GM19372 (cell line): ENCODE data around the gene IARS1.
A peak's percentile ranks its signal among the peaks of the same experiment; 100 is the strongest.

Experiments used
- ATAC-seq: cut with Tn5 transposase; IDR thresholded peaks from one replicate; pipeline ENCODE4 v1.9.1; 2021; ENCODE audit warnings: mild to moderate bottlenecking, low read depth, moderate library complexity; ENCODE audit not compliant: unreplicated experiment

Gene IARS1

DNA sequence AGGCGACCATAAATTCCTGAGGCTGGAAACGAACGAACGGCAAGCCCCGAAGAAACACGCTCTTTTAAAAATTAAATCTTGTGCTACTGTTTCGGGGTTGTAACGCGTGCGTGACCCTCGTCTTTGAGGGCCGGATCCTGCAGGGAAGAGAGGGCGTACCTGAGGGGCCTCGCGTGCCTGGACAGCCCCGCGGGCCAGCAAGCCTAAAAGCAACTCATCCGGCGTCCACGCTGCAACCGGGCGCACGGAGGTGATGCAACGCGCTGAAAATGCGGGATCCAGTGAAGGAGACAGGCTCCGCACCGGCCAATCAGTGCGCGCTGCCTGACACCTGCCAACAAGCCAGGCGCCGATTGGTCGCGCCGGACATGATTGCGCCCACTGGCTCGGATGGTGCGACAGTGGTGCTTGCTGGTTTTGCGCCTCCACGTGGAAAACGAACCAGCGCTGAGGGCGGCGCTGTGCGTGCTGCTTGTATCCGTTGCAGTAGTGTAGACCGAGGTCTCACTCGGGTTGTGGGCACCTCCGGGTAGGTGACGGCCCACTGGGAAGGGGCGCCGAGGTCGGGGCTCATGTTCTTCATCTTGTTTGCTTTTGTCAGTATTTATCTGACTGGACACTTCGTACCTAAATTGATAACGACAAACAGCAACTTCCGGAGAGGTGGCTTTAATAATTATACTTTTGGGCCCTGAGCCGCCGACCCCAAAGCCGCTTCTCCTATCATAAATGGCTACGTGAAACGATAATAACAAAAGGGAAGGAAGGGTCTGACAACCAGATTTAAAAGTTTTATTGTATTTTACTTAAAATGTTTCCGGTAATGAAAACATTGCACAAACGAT is at the start of gene IARS1:
Gene IARS1 (minus strand): TSS at position 246 of the 845 bp plus-strand sequence. CDS start 4,278 bp downstream, outside the sequence.
- ATAC-seq = peak; percentile 97

DNA sequence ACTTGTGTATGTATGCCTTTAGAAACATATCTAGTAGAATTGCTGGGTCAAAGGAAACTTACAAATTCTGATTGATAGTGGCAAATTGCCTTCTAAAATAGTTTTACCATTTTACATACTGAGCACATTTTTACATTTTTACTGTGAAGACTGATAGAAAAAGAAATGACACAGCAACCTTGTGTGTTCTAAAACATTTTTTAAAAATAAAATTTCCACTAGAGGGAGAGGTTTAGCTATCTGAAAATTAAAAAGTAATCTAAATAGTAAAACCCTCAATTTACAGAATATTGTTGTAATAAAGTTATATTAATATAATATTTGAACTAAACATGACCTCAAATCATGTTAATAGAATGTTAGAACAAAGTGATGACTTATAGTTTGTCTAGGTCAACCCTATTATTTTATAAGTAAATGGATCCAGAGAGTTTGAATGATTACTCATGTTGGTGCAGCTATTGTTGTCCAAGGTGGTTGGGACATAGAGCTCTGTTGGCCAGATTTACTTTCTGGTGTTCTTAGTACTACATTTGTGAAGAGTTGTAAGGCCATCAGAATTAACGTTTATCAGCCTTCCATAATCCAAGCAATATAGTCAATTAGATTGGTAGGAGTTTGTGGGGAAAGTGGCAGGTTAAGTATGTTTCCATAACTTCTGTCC is 49.5 kb upstream of the IARS1 start:
- no peak for ATAC-seq

DNA sequence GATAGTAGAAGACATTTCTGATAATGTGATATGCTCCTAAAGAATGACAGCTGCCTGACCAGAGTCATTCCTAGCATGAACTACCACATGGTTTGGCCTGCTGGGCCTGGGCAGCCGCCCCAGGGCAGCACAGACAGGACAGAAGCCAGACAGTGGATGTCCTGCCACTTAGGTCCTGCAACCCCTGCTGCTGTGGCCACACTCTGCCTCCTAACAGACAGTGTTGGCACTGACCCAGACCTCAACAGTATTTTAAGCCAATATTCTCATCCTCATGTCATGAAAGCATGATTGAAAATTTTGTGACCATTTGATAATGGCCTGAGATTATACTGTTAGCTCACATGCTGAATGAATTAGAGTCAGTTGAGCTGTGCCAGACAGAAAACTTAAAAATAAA is 48.1 kb upstream of the IARS1 start:
- no peak for ATAC-seq

- no peak for ATAC-seq
Observed at GRCh38 chr9:92333282-92333634, 39.8 kb upstream of the IARS1 start.

DNA sequence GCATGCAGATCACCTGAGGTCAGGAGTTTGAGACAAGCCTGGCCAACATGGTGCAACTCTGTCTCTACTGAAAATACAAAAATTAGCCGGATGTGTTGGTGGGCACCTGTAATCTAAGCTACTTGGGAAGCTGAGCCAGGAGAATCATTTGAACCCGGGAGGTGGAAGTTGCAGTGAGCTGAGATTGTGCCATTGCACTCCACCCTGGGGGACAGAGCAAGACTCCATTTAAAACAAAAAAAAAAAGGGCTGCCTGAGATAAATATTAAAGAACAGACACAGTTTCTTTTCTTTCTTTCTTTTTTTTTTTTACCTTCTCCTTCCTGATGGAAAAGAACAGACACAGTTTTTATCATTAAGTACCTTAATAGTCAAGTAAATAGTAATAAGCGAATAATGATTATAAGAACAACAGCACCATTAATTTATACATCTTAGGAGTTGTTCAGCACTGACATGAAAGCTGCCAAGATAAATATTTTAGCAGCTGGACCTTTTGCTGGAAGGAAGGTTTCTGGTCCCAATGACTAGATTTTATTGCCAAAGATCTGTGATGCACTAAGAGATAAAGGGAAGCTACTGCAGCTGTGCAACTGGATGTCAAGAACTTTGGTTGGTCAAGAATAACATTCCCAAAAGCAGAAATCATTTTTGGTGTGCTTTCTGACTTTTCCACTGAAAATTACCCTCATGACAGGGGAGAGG is 39.2 kb upstream of the IARS1 start:
- no peak for ATAC-seq

DNA sequence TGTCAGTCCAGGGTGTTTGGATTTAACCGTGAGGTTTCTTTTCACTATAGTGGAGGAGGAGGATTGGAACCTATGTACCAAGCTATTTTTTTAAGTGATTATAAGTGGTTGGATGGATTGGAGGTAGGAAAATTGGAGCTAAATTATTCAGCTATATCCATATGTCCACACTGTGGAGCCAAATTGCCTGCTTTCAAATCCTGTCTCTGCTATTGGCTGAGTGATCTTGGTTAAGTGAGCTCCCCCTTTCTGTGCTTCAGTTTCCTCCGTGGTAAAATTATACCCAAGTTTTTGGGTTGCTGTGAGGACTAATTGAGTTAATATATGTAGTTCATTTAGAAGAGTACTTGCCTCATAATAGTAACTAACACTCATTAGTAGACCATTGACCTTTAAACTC is 34.7 kb upstream of the IARS1 start:
- no peak for ATAC-seq

DNA sequence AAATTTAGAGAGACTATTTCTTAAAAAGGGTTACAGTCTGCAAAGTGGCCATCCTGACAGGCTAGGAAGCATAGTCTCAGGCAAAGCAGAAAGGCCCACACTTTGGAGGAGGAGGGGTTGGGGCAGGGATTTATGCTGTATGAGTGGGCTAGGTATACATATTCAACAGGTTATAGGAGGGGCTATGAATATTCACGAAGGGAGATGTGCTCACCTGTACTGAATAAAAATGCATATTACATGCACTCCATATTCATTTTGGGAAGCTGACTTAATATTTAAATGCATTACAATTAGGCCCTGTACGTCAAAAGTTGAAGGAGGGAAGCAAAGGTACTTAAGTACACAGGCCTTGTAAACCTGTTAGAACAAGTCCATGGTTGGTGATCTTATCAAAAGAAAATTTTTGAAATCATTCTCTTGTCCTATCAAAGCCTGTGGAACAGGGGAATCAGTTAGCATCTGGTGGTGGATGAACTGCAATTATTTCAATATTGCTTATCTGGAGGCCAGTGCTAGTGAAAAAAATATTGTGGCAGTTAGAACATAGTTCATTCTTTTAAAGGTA is 33.9 kb upstream of the IARS1 start:
- ATAC-seq = no peak

DNA sequence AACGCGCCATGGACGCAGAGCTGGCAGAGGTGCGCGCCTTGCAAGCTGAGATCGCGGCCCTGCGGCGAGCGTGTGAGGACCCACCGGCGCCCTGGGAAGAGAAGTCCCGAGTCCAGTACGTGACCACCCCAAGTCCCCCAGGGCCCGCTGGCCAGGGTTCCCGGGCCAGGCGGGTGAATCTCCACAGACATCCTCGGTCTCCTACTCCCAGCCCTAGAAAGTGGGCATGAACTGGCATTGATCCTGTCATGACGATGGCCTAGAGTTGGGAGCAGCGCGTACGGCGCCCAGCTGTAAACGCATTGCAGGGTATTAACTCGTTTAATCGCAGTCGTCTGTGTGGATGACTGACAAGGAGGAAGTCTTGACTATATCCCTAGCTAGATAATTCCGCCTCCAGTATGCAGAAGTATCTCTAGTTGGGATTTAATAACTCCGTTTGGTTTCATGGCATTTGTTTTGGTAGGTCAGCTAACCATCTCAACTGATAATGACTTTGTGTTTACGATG is 32.5 kb upstream of the IARS1 start:
- peak; percentile 12 for ATAC-seq

DNA sequence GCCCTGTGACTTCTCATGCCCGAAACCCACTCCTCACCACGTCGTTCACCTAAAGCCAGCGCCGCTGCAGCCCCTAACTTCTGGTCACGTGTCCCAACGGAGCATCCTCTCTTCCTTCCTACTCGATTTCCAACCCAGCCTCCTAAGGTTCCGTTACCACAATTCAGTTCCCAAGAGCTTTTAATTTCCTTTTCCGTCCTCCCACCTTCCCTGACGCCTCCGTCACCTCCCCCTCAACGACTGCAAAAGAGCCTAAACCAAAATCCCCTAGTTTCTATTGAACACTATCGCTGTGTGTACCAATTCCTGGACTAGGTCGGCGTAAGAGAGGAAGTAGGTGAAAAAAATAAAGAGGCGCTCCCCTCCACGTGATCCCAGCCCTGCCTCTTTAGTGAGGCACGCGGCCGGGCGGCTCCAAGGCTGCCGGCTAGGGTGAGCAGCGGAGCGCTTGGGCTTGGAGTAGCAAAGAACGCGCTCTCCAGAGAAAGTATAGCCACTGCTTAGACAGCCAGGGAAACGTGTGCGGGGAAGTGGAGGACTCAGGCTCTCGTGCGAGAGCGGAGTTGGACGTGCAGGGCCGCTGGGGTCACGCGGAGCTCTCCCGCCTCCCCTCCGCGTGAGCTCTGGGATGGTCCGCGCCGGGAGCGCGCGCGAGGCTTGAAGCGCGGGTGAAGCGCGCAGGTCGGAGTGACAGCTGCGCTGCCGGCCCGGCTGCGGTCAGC is 31.9 kb upstream of the IARS1 start, which contains the start of the genes CENPP and NOL8:
Gene CENPP (plus strand): TSS at position 685 of the 722 bp plus-strand sequence.
Gene NOL8 (minus strand): TSS at position 82 of the 722 bp plus-strand sequence. CDS start 1,189 bp downstream, outside the sequence.
- peak; percentile 93 for ATAC-seq

GRCh38 chr9:92324889-92325268 is 31.4 kb upstream of the IARS1 start:
- ATAC-seq = no peak

GRCh38 chr9:92324431-92324830 is 30.9 kb upstream of the IARS1 start:
- ATAC-seq = no peak

GRCh38 chr9:92315456-92315855 is 22.0 kb upstream of the IARS1 start:
- ATAC-seq = no peak

- ATAC-seq = no peak
Observed at GRCh38 chr9:92313624-92314012, 20.1 kb upstream of the IARS1 start.

GRCh38 chr9:92312887-92313623 is 19.6 kb upstream of the IARS1 start:
- ATAC-seq = no peak

- no peak for ATAC-seq
Observed at GRCh38 chr9:92310562-92310961, 17.1 kb upstream of the IARS1 start.

DNA sequence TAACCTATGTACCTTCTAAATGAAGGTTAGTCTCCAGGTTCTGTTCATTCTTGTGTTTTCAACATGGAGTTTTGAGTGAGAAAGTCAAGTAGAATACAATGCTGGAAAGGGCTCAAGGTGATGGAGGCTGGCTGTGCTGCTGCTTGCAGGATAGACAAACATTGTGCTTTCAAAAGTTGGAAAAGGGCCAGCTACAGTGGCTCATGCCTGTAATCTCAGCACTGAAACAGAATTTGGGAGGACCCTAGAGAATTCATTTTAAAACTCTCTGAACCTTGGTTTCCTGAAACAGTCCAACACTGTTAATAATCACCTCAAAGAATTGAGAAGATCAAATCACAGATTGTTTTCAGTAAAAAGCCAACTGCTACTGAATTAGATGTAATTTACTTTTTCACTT is 15.4 kb upstream of the IARS1 start:
- no peak for ATAC-seq

DNA sequence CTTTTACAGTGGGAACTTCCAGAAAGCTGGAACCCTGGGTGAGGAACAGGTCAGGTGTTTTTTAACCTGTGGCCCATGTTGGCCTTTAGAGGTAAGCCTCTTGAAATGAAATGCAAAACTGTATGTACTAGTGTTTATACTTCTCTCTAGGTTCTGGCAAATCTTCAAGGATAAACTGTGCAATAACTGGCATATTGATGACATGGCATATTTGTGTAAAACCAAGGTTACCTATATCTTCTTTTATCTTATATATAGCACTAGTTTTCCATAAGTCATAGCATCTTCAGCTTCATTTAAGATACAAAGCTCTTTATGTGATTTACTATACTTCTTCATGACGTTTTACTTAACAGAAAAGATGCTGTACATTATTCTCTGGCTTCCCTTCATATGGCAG is 7.4 kb upstream of the IARS1 start:
- no peak for ATAC-seq

GRCh38 chr9:92299116-92299515 is 5.6 kb upstream of the IARS1 start:
- ATAC-seq = no peak

GRCh38 chr9:92298036-92298435 is 4.5 kb upstream of the IARS1 start:
- no peak for ATAC-seq
